Parathyroid adenoma (tissue), 2 donors: ENCODE data around the gene TJAP1.

Experiments used
- H2AFZ ChIP-seq: fragments of 300-600 bp; sonication (generic); one replicate; pipeline ENCODE4 v1.7.0; 2017; ENCODE audit warnings: antibody characterized with exemption, mild to moderate bottlenecking
- H3K27ac ChIP-seq: fragments of 300-600 bp; sonication (generic); one replicate; pipeline ENCODE4 v1.7.0; 2017
- H3K27me3 ChIP-seq: fragments of 300-600 bp; sonication (generic); one replicate; pipeline ENCODE4 v1.7.0; 2017; ENCODE audit warnings: low read length; ENCODE audit not compliant: control insufficient read depth, insufficient read depth
- H3K36me3 ChIP-seq: fragments of 300-600 bp; sonication (generic); one replicate; pipeline ENCODE4 v1.7.0; 2017; ENCODE audit warnings: low read length; ENCODE audit not compliant: control insufficient read depth, insufficient read depth
- H3K4me1 ChIP-seq: fragments of 300-600 bp; sonication (generic); one replicate; pipeline ENCODE4 v1.7.0; 2017; ENCODE audit warnings: control low read depth
- H3K4me2 ChIP-seq: fragments of 300-600 bp; sonication (generic); one replicate; pipeline ENCODE4 v1.7.0; 2017; ENCODE audit warnings: low read length
- H3K4me3 ChIP-seq: fragments of 300-600 bp; sonication (generic); one replicate; pipeline ENCODE4 v1.7.0; 2017; ENCODE audit warnings: low read depth, low read length
- H3K79me2 ChIP-seq: fragments of 300-600 bp; sonication (generic); one replicate; pipeline ENCODE4 v1.7.0; 2017; ENCODE audit warnings: control low read depth
- H3K9ac ChIP-seq: fragments of 300-600 bp; sonication (generic); one replicate; pipeline ENCODE4 v1.7.0; 2017; ENCODE audit warnings: mild to moderate bottlenecking
- H3K9me3 ChIP-seq: fragments of 300-600 bp; sonication (generic); one replicate; pipeline ENCODE4 v1.7.0; 2017; ENCODE audit warnings: low read length; ENCODE audit not compliant: control insufficient read depth
- CTCF ChIP-seq: fragments of 300-600 bp; sonication (generic); IDR thresholded peaks from one replicate; pipeline ENCODE4 v1.7.0; 2017; ENCODE audit warnings: antibody characterized with exemption, mild to moderate bottlenecking
- donor health status: primary hyperparathyroidism.

The TJAP1 gene

GRCh38 chr6:43499028-43499815 is 21.9 kb downstream of the TJAP1 start:
- Histone ChIP-seq H3K9me3 (no peaks in the 10 kb centered on the region), H3K36me3 (no peaks in the 10 kb centered on the region), H3K4me2 (no peak overlapping the region), H2AFZ (no peak overlapping the region), H3K9ac (no peak overlapping the region), H3K27ac (no peak overlapping the region), H3K79me2 (peaks cover 2% of the 10 kb centered on the region), H3K4me3 (no peak overlapping the region), H3K4me1 (peaks cover 2% of the 10 kb centered on the region), H3K27me3 (no peaks in the 10 kb centered on the region)
- TF ChIP-seq CTCF: no peak

- Histone ChIP-seq H3K4me1 (peaks cover 2% of the 10 kb centered on the region), H3K27ac (no peak overlapping the region)
- no peak for TF ChIP-seq CTCF
Observed at GRCh38 chr6:43500921-43501320, 23.6 kb downstream of the TJAP1 start.

GRCh38 chr6:43502666-43503065 is 25.3 kb downstream of the TJAP1 start:
- H3K27ac ChIP-seq: no peak overlapping the region
- H2AFZ ChIP-seq: no peak overlapping the region
- H3K4me1 ChIP-seq: no peaks in the 10 kb centered on the region
- no peak overlapping the region for H3K4me2 ChIP-seq
- no peak for TF ChIP-seq CTCF
- no peaks in the 10 kb centered on the region for H3K36me3 ChIP-seq
- no peaks in the 10 kb centered on the region for H3K9me3 ChIP-seq
- H3K79me2 ChIP-seq: no peaks in the 10 kb centered on the region
- H3K4me3 ChIP-seq: no peak overlapping the region
- H3K27me3 ChIP-seq: no peaks in the 10 kb centered on the region
- H3K9ac ChIP-seq: no peak overlapping the region

More at GRCh38 chr6:43500921-43501320, 23.6 kb downstream of the TJAP1 start:
- no peak overlapping the region for H3K9ac ChIP-seq
- H3K4me3 ChIP-seq: no peak overlapping the region
- no peak overlapping the region for H2AFZ ChIP-seq
- no peaks in the 10 kb centered on the region for H3K27me3 ChIP-seq
- no peak overlapping the region for H3K4me2 ChIP-seq
- no peaks in the 10 kb centered on the region for H3K9me3 ChIP-seq
- no peaks in the 10 kb centered on the region for H3K36me3 ChIP-seq
- H3K79me2 ChIP-seq: no peaks in the 10 kb centered on the region

- Histone ChIP-seq H3K27me3 (no peaks in the 10 kb centered on the region), H3K9ac (no peak overlapping the region), H3K27ac (no peak overlapping the region), H3K4me2 (no peak overlapping the region), H3K36me3 (no peaks in the 10 kb centered on the region), H3K79me2 (no peaks in the 10 kb centered on the region), H2AFZ (no peak overlapping the region), H3K9me3 (no peaks in the 10 kb centered on the region), H3K4me1 (no peaks in the 10 kb centered on the region), H3K4me3 (no peak overlapping the region)
- no peak for TF ChIP-seq CTCF
Observed at GRCh38 chr6:43503443-43503842, 26.1 kb downstream of the TJAP1 start.
